DND-41 (cell line): Measurements from ENCODE around the gene CLNK.

Experiments used
- ATAC-seq: fragments of 200-7000 bp; cut with Tn5 transposase; 3 replicates; pipeline ENCODE4 v1.9.1; 2021; ENCODE audit warnings: low read depth; ENCODE audit not compliant: insufficient read depth
- DNase-seq: peaks from one replicate; pipeline ENCODE4 v3.0.0-alpha.2; 2020
- H2AFZ ChIP-seq: 2 replicates; pipeline ENCODE4 v1.6.0; 2012; ENCODE audit warnings: low read depth, low read length
- H3K27ac ChIP-seq: 2 replicates; pipeline ENCODE4 v1.5.1; 2012; ENCODE audit warnings: low read length, inconsistent platforms
- H3K27me3 ChIP-seq: fragments of 200-600 bp; sonication (generic); 2 replicates; pipeline ENCODE4 v1.6.0; 2012; ENCODE audit warnings: low read length, mild to moderate bottlenecking, inconsistent platforms; ENCODE audit not compliant: insufficient read depth, poor library complexity
- H3K36me3 ChIP-seq: 2 replicates; pipeline ENCODE4 v1.5.1; 2012; ENCODE audit warnings: low read length, inconsistent platforms; ENCODE audit not compliant: insufficient read depth
- H3K4me1 ChIP-seq: 2 replicates; pipeline ENCODE4 v1.5.1; 2012; ENCODE audit warnings: mild to moderate bottlenecking, low read length; ENCODE audit not compliant: insufficient read depth
- H3K4me2 ChIP-seq: 2 replicates; pipeline ENCODE4 v1.6.0; 2012; ENCODE audit warnings: mild to moderate bottlenecking, moderate library complexity, low read length, inconsistent platforms; ENCODE audit not compliant: insufficient read depth
- H3K4me3 ChIP-seq, 2 experiments: fragments of 200-600 bp in 1 of 2; shearing (Covaris generic) in 1 of 2; 2 replicates each; pipeline ENCODE4 v1.5.1; 2012 to 2016; ENCODE audit warnings: inconsistent platforms in 2 of 2, low read length in 2 of 2, mild to moderate bottlenecking in 2 of 2, low read depth in 1 of 2, moderate library complexity in 1 of 2
- H3K79me2 ChIP-seq: 2 replicates; pipeline ENCODE4 v1.6.0; 2012; ENCODE audit warnings: low read length, inconsistent platforms; ENCODE audit not compliant: insufficient read depth
- H3K9ac ChIP-seq: 2 replicates; pipeline ENCODE4 v1.6.0; 2012; ENCODE audit warnings: low read depth, mild to moderate bottlenecking, inconsistent platforms, low read length, moderate library complexity
- H3K9me3 ChIP-seq: 2 replicates; pipeline ENCODE4 v1.5.1; 2012; ENCODE audit warnings: low read length, moderate library complexity, mild to moderate bottlenecking, inconsistent platforms; ENCODE audit not compliant: insufficient read depth, severe bottlenecking
- H4K20me1 ChIP-seq: 2 replicates; pipeline ENCODE4 v1.6.0; 2012; ENCODE audit warnings: low read length; ENCODE audit not compliant: insufficient read depth
- CTCF ChIP-seq: IDR thresholded peaks from 2 replicates; pipeline ENCODE4 v1.5.1; 2012; ENCODE audit warnings: borderline replicate concordance, low read length, moderate library complexity, mild to moderate bottlenecking; ENCODE audit not compliant: poor library complexity, severe bottlenecking; ENCODE audit errors: extremely low read depth
- EZH2 ChIP-seq: IDR thresholded peaks from 3 replicates; pipeline ENCODE4 v1.6.1; 2012; ENCODE audit warnings: borderline replicate concordance, low read depth, mild to moderate bottlenecking, moderate library complexity, low read length, inconsistent platforms; ENCODE audit not compliant: severe bottlenecking

CLNK gene

GRCh38 chr4:10480616-10481015, 204.0 kb downstream of the CLNK start:
- Histone ChIP-seq H3K36me3 (no peaks in the 10 kb centered on the region), H3K27ac (no peak overlapping the region), H4K20me1 (no peaks in the 10 kb centered on the region), H2AFZ (no peak overlapping the region), H3K4me2 (no peak overlapping the region), H3K79me2 (no peaks in the 10 kb centered on the region), H3K4me1 (no peaks in the 10 kb centered on the region), H3K27me3 (no peaks in the 10 kb centered on the region), H3K4me3 (no peak overlapping the region), H3K9me3 (no peaks in the 10 kb centered on the region), H3K9ac (no peak overlapping the region)
- TF ChIP-seq EZH2 (no peak), CTCF (no peak)
- no peak for ATAC-seq
- DNase-seq: no peak

GRCh38 chr4:10478621-10479020, 205.9 kb downstream of the CLNK start:
- Histone ChIP-seq H4K20me1 (no peaks in the 10 kb centered on the region), H3K79me2 (no peaks in the 10 kb centered on the region), H3K36me3 (no peaks in the 10 kb centered on the region), H3K9me3 (no peaks in the 10 kb centered on the region), H3K27ac (no peak overlapping the region), H3K27me3 (no peaks in the 10 kb centered on the region), H3K4me2 (no peak overlapping the region), H3K9ac (no peak overlapping the region), H3K4me1 (no peaks in the 10 kb centered on the region), H2AFZ (no peak overlapping the region), H3K4me3 (no peak overlapping the region)
- no peak for ATAC-seq
- DNase-seq: no peak
- TF ChIP-seq CTCF (no peak), EZH2 (no peak)

- Histone ChIP-seq H3K79me2 (no peaks in the 10 kb centered on the region), H3K4me3 (no peak overlapping the region), H3K4me2 (no peak overlapping the region), H3K27me3 (no peaks in the 10 kb centered on the region), H3K9me3 (no peaks in the 10 kb centered on the region), H2AFZ (no peak overlapping the region), H4K20me1 (no peaks in the 10 kb centered on the region), H3K4me1 (no peaks in the 10 kb centered on the region), H3K36me3 (no peaks in the 10 kb centered on the region), H3K27ac (no peak overlapping the region), H3K9ac (no peak overlapping the region)
- TF ChIP-seq CTCF (no peak), EZH2 (no peak)
- ATAC-seq: no peak
- no peak for DNase-seq
Measured at GRCh38 chr4:10470505-10470904, 214.1 kb downstream of the CLNK start.

- Histone ChIP-seq H3K79me2 (no peaks in the 10 kb centered on the region), H3K9ac (no peak overlapping the region), H3K4me3 (no peak overlapping the region), H3K27me3 (no peaks in the 10 kb centered on the region), H3K4me2 (no peak overlapping the region), H2AFZ (no peak overlapping the region), H4K20me1 (no peaks in the 10 kb centered on the region), H3K9me3 (no peaks in the 10 kb centered on the region), H3K27ac (no peak overlapping the region), H3K4me1 (no peaks in the 10 kb centered on the region), H3K36me3 (no peaks in the 10 kb centered on the region)
- no peak for TF ChIP-seq EZH2
- no peak for TF ChIP-seq CTCF
- no peak for ATAC-seq
- DNase-seq: no peak
Measured at GRCh38 chr4:10466161-10466560, 218.4 kb downstream of the CLNK start.
